HG03103 (cell line): Measurements from ENCODE around the gene DDX1.
"Not testable (repeated sequence)": the region's sequence is repeated elsewhere in the genome, so short reads cannot be mapped to it uniquely, and the experiment has no call there.

ENCODE experiments used
- ATAC-seq: cut with Tn5 transposase; IDR thresholded peaks from one replicate; pipeline ENCODE4 v1.9.1; 2021; ENCODE audit warnings: low read depth; ENCODE audit not compliant: unreplicated experiment

The DDX1 gene

GRCh38 chr2:15671842-15672815, 80.5 kb downstream of the DDX1 start:
- no peak for ATAC-seq

- ATAC-seq: no peak
These were observed 81.6 kb downstream of the DDX1 start for GRCh38 chr2:15672961-15673918.

GRCh38 chr2:15673919-15674636, 82.4 kb downstream of the DDX1 start:
- ATAC-seq: no peak

GRCh38 chr2:15674637-15675455, 83.2 kb downstream of the DDX1 start:
- ATAC-seq: no peak

- no peak for ATAC-seq
These were observed 84.0 kb downstream of the DDX1 start for GRCh38 chr2:15675456-15676195.

- ATAC-seq: no peak
These were observed 85.6 kb downstream of the DDX1 start for GRCh38 chr2:15677141-15677843.

GRCh38 chr2:15678346-15678745, 86.7 kb downstream of the DDX1 start:
- ATAC-seq: no peak

- ATAC-seq: no peak
These were observed 87.2 kb downstream of the DDX1 start for GRCh38 chr2:15678909-15679308.

- no peak for ATAC-seq
These were observed 87.8 kb downstream of the DDX1 start for GRCh38 chr2:15679386-15679924.

GRCh38 chr2:15680132-15680531, 88.5 kb downstream of the DDX1 start:
- ATAC-seq: not testable (repeated sequence)
